ENCODE measurements around the gene GNLY.

Gene GNLY

DNA sequence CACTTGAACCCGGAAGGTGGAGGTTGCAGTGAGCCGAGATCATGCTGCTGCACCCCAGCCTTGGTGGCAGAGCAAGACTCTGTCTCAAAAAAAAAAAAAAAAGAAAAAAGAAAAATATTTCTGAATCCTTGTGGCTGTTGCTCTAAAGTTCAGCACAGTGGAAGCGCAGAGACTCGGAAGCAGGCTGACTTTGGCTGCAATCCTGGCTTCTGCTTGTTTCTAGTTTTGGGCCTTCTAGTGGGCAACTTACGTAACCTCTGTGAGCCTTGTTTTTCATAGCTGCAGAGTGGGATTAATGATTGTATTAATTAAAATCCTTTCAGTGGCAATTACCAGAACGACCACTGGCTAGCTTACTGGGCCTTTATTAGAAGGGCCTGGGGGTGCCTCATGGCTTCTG, 28.4 kb downstream of the GNLY start:
- H3K27ac ChIP-seq: no peak overlapping the region
- no peaks in the 10 kb centered on the region for H3K36me3 ChIP-seq (replicated peaks)
- no peaks in the 10 kb centered on the region for H3K27me3 ChIP-seq (replicated peaks)
- in situ Hi-C loops (cut with HindIII; ENCODE audit: low pct_ligation_motif_present, low sequenced_read_pairs): loop anchor here (25.0 kb wide), 1 partner anchor 90 kb away; no protein-coding TSS in a partner anchor
- no peak overlapping the region for H3K4me3 ChIP-seq (ENCODE audit: low read depth, low read length)
- no peak for DNase-seq
- TF ChIP-seq, protein P1, sequence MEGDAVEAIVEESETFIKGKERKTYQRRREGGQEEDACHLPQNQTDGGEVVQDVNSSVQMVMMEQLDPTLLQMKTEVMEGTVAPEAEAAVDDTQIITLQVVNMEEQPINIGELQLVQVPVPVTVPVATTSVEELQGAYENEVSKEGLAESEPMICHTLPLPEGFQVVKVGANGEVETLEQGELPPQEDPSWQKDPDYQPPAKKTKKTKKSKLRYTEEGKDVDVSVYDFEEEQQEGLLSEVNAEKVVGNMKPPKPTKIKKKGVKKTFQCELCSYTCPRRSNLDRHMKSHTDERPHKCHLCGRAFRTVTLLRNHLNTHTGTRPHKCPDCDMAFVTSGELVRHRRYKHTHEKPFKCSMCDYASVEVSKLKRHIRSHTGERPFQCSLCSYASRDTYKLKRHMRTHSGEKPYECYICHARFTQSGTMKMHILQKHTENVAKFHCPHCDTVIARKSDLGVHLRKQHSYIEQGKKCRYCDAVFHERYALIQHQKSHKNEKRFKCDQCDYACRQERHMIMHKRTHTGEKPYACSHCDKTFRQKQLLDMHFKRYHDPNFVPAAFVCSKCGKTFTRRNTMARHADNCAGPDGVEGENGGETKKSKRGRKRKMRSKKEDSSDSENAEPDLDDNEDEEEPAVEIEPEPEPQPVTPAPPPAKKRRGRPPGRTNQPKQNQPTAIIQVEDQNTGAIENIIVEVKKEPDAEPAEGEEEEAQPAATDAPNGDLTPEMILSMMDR (IDR thresholded peaks at IDR 0.05; ENCODE audit: low read depth, low read length, missing control alignments): no peak

DNA sequence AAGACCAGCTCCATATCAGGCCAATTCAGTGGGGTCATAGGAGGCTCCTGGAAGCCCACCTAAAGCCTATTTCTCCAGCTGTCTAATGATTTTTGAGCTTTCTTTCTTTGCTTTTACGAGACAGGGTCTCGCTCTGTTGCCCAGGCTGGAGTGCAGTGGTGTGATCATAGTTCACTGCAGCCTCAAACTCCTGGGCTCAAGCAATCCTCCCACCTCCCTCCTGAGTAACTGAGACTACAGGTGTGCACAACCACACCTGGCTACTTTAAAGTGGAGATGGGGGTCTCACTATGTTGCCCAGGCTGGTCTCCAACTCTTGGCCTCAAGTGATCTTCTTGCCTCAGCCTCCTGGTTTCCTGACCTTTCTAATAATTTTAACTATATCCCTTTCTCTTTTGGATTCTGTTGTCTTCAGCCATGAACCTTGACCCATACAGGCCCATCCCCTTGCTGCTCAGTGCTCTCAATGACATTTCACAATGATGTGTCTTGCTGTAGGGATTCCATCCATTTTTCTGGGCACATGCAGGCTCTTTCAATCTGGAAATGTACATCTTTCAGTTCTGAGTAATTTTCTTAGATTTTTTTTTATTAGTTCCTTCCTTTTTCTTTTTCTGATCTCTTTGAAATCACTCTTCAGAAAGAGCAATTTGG, 29.7 kb downstream of the GNLY start:
- H3K36me3 ChIP-seq (replicated peaks): no peaks in the 10 kb centered on the region
- TF ChIP-seq, protein P1 (IDR thresholded peaks at IDR 0.05; ENCODE audit: low read depth, low read length, missing control alignments): no peak
- no peak for DNase-seq
- no peak overlapping the region for H3K27ac ChIP-seq
- in situ Hi-C loops (cut with HindIII; ENCODE audit: low pct_ligation_motif_present, low sequenced_read_pairs): loop anchor here (25.0 kb wide), 1 partner anchor 88 kb away; no protein-coding TSS in a partner anchor
- no peak overlapping the region for H3K4me3 ChIP-seq (ENCODE audit: low read depth, low read length)
- no peaks in the 10 kb centered on the region for H3K27me3 ChIP-seq (replicated peaks)

DNA sequence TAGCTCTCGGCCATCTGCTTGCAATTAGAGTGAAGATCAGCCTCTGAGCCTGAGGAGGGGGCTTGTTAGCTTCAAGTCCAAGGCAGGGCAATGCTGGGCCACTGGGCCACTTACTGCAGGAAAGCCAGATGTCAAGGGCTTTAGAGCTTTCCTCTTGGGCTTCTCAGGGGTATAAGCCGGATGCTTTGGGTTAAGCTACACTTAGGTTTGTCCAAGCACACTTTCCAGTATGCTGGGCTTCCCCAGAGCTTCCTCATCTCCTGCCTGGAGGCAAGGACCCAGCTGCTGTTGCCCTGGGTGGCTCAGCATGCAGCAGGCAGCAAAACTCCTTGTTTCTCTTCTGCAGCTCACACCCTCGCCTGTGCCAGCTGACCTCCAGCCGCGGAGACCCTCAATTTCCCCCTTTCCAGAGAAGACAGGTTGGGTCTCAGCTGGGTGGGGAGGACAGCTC, 30.6 kb downstream of the GNLY start:
- H3K4me3 ChIP-seq (ENCODE audit: low read depth, low read length): no peak overlapping the region
- no peak for DNase-seq
- H3K36me3 ChIP-seq (replicated peaks): no peaks in the 10 kb centered on the region
- in situ Hi-C loops (cut with HindIII; ENCODE audit: low pct_ligation_motif_present, low sequenced_read_pairs): loop anchor here (25.0 kb wide), 1 partner anchor 88 kb away; no protein-coding TSS in a partner anchor
- no peaks in the 10 kb centered on the region for H3K27me3 ChIP-seq (replicated peaks)
- TF ChIP-seq, protein P1 (IDR thresholded peaks at IDR 0.05; ENCODE audit: low read depth, low read length, missing control alignments): no peak
- H3K27ac ChIP-seq: no peak overlapping the region

DNA sequence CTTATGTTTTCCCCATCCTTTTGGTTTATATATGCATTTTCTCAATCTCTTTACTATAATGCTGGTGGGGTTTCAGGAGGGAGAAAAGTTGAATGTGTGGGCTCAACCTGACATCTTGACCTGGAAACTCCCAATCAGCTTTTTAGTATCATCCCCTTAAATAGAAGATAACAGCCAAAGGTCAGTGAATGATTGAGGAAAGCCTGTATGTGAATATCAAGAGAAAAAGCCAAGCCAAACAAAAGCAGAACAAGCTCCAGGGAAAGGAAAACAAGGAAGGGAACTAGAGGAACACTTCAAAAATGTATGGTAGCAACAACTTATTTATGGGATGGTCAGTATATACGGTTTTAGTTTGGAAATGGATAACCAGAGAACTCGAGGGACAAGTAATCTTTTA, 31.3 kb downstream of the GNLY start:
- no peak for DNase-seq
- in situ Hi-C loops (cut with HindIII; ENCODE audit: low pct_ligation_motif_present, low sequenced_read_pairs): no loop called here
- no peaks in the 10 kb centered on the region for H3K27me3 ChIP-seq (replicated peaks)

DNA sequence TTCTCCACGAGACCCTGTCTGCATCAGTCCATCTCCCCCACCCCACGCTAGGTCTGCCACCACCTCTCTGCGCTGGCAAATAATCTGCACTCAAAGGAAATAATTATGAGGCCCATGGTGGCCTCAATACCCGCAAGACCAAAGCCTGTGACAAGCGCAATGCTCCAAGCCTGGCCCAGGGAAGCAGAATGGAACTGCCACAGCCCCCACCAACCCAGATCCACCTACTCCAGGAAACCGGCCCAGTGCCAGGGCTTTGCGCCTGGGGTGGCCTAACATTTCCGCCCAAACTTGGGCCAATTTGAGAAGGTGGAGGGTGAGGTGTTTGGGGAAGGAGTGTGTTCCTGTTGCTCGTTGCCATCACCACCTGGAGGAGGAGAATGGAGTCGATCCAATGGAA, 33.6 kb downstream of the GNLY start:
- TF ChIP-seq, protein P1 (IDR thresholded peaks at IDR 0.05; ENCODE audit: low read depth, low read length, missing control alignments): no peak
- in situ Hi-C loops (cut with HindIII; ENCODE audit: low pct_ligation_motif_present, low sequenced_read_pairs): no loop called here
- H3K4me3 ChIP-seq (ENCODE audit: low read depth, low read length): no peak overlapping the region
- DNase-seq: no peak
- no peaks in the 10 kb centered on the region for H3K36me3 ChIP-seq (replicated peaks)
- H3K27me3 ChIP-seq (replicated peaks): no peaks in the 10 kb centered on the region
- no peak overlapping the region for H3K27ac ChIP-seq

More for the DNA sequence above, 31.3 kb downstream of the GNLY start:
- Histone ChIP-seq H3K36me3 (replicated peaks) (no peaks in the 10 kb centered on the region), H3K27ac (no peak overlapping the region), H3K4me3 (ENCODE audit: low read depth, low read length) (no peak overlapping the region)
- TF ChIP-seq, protein P1 (IDR thresholded peaks at IDR 0.05; ENCODE audit: low read depth, low read length, missing control alignments): no peak

DNA sequence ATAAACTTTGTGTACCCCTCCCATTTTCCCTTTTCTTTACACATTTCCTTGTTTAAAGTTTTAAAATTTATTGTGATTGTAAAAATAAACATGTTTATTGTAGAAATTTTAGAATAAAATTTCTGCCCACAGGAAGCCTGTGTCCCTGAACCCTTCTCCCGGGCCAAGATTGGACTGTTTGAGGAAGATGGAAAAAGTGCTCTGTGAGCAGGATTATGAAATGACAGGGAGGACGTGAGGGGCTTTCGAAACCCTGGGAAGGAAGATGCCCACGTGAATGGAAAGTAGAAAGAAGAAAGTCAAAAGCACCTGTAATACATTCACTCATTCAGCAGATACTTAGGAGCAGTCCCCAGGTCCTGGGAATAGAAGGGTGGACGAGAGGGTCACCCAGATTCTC, 34.2 kb downstream of the GNLY start:
- TF ChIP-seq, protein P1 (IDR thresholded peaks at IDR 0.05; ENCODE audit: low read depth, low read length, missing control alignments): no peak
- in situ Hi-C loops (cut with HindIII; ENCODE audit: low pct_ligation_motif_present, low sequenced_read_pairs): no loop called here
- Histone ChIP-seq H3K4me3 (ENCODE audit: low read depth, low read length) (no peak overlapping the region), H3K36me3 (replicated peaks) (no peaks in the 10 kb centered on the region), H3K27me3 (replicated peaks) (no peaks in the 10 kb centered on the region), H3K27ac (no peak overlapping the region)
- no peak for DNase-seq

Measured in brain microvascular endothelial cell (primary cell).